Epithelial cell of prostate (primary cell): Measurements from ENCODE around the gene CYSTM1.

Experiments used
- DNase-seq: peaks from one replicate; pipeline ENCODE4 v3.0.0-alpha.2; 2011; ENCODE audit warnings: low read depth, low spot score
- H3K27ac ChIP-seq: fragments of 450-650 bp; 2 replicates; pipeline ENCODE4 v1.5.1; 2017; ENCODE audit warnings: mild to moderate bottlenecking

The CYSTM1 gene

GRCh38 chr5:140275837-140276236 lies 100.8 kb downstream of the CYSTM1 start:
- H3K27ac ChIP-seq: no peak overlapping the region
- no peak for DNase-seq

- no peak for DNase-seq
- no peak overlapping the region for H3K27ac ChIP-seq
Observed at GRCh38 chr5:140282266-140282665, 107.3 kb downstream of the CYSTM1 start.

GRCh38 chr5:140284013-140284412 lies 109.0 kb downstream of the CYSTM1 start:
- H3K27ac ChIP-seq: no peak overlapping the region
- DNase-seq: no peak

- no peak overlapping the region for H3K27ac ChIP-seq
- DNase-seq: no peak
Observed at GRCh38 chr5:140286424-140286823, 111.4 kb downstream of the CYSTM1 start.

- no peak overlapping the region for H3K27ac ChIP-seq
- DNase-seq: no peak
Observed at GRCh38 chr5:140287801-140288521, 113.0 kb downstream of the CYSTM1 start.

- no peak for DNase-seq
- peak overlapping the region; percentile 65 for H3K27ac ChIP-seq
Observed at GRCh38 chr5:140292212-140293036, 117.4 kb downstream of the CYSTM1 start.
